HCT116 (cell line): Measurements from ENCODE around the gene MYCBP2. TPM values are rescaled to one million over a fixed set of nuclear protein-coding genes. Genes with fewer than 3 reads are reported as not detected.

Source experiments
- ATAC-seq: fragments of 200-7000 bp; cut with Tn5 transposase; 2 replicates; pipeline ENCODE4 v1.9.1; 2020; ENCODE audit warnings: mild to moderate bottlenecking, moderate library complexity
- BruUV-seq: library from RNA; stranded (reverse); fragments of 400-500 nt; replicated peaks from 2 replicates; lab custom pipeline; 2021; lab: Mats Ljungman, UMichigan
- CTCF ChIA-PET: fragments of 300-600 bp; sonication (Branson Sonifier 250); formaldehyde crosslinking; loops from one replicate; lab custom pipeline; 2021; ENCODE audit warnings: antibody characterized with exemption; lab: Charles Lee
- POLR2A ChIA-PET: fragments of 300-600, 350-600 bp; sonication (Branson Sonifier 250); formaldehyde crosslinking; loops from one replicate; lab custom pipeline; 2021; ENCODE audit warnings: antibody characterized with exemption; lab: Charles Lee
- RAD21 ChIA-PET, 2 experiments: fragments of 300-600 bp; sonication (Branson Sonifier 250); formaldehyde crosslinking; loops; one replicate each; lab custom pipeline; 2023; ENCODE audit warnings: low total read pairs in 2 of 2; ENCODE audit not compliant: uncharacterized antibody in 2 of 2, unreplicated experiment in 2 of 2, low non-redundant PET in 1 of 2; lab: Charles Lee
- DNase-seq: peaks from one replicate; pipeline ENCODE4 v3.0.0-alpha.2; 2010; ENCODE audit warnings: low read depth, low spot score
- H2AFZ ChIP-seq: fragments of 200-600 bp; shearing (Covaris generic), sonication (generic); 2 replicates; pipeline ENCODE4 v1.6.1; 2017; ENCODE audit warnings: low read depth, mixed run types, mixed read lengths, antibody characterized with exemption, low read length; ENCODE audit not compliant: poor library complexity, severe bottlenecking
- H3K27ac ChIP-seq: 2 replicates; pipeline ENCODE4 v1.5.1; 2012; ENCODE audit warnings: low read depth, low read length
- H3K27me3 ChIP-seq: fragments of 200-600 bp; sonication (generic); 2 replicates; pipeline ENCODE4 v1.6.1; 2016; ENCODE audit warnings: mixed run types, low read length, mixed read lengths; ENCODE audit not compliant: insufficient read depth
- H3K36me3 ChIP-seq, 2 experiments: fragments of 200-500 bp in 1 of 2; fragments of 200-600 bp in 1 of 2; sonication (Bioruptor generic) in 1 of 2; sonication (generic) in 1 of 2; 2 replicates each; pipeline versions ENCODE4 v1.5.1 to v1.6.1; 2014 to 2016; ENCODE audit warnings: low read length in 2 of 2, inconsistent platforms in 1 of 2, mixed read lengths in 1 of 2, mixed run types in 1 of 2; ENCODE audit not compliant: insufficient read depth in 2 of 2, control insufficient read depth in 1 of 2
- H3K4me1 ChIP-seq, 2 experiments: fragments of 200-600 bp in 1 of 2; sonication (generic) in 1 of 2; 2 replicates each; pipeline versions ENCODE4 v1.5.1 to v1.6.1; 2012 to 2017; ENCODE audit warnings: low read length in 2 of 2, inconsistent platforms in 1 of 2, mild to moderate bottlenecking in 1 of 2, mixed read lengths in 1 of 2, mixed run types in 1 of 2, moderate library complexity in 1 of 2; ENCODE audit not compliant: insufficient read depth in 2 of 2, control insufficient read depth in 1 of 2
- H3K4me2 ChIP-seq: fragments of 200-600 bp; sonication (generic); 2 replicates; pipeline ENCODE4 v1.6.1; 2017; ENCODE audit warnings: mixed run types, low read length, mixed read lengths
- H3K4me3 ChIP-seq, 2 experiments: fragments of 200-600 bp in 1 of 2; sonication (generic) in 1 of 2; replicated peaks in 1 of 2; 2 replicates each; pipeline ENCODE4 v1.5.1; 2011 to 2016; ENCODE audit warnings: low read length in 2 of 2, control low read depth in 1 of 2, low read depth in 1 of 2, mild to moderate bottlenecking in 1 of 2, mixed read lengths in 1 of 2, mixed run types in 1 of 2
- H3K79me2 ChIP-seq: fragments of 200-600 bp; sonication (generic); 2 replicates; pipeline ENCODE4 v1.6.1; 2017; ENCODE audit warnings: mild to moderate bottlenecking, mixed run types, low read length, moderate library complexity, mixed read lengths; ENCODE audit not compliant: insufficient read depth
- H3K9ac ChIP-seq: fragments of 200-600 bp; sonication (generic); 2 replicates; pipeline ENCODE4 v1.6.1; 2016; ENCODE audit warnings: low read length, mixed read lengths
- H3K9me2 ChIP-seq: fragments of 200-600 bp; sonication (generic), shearing (Covaris generic); 2 replicates; pipeline ENCODE4 v1.6.1; 2017; ENCODE audit warnings: mixed run types, mild to moderate bottlenecking, moderate library complexity; ENCODE audit not compliant: insufficient read depth
- H3K9me3 ChIP-seq, 2 experiments: fragments of 200-500 bp in 1 of 2; fragments of 200-600 bp in 1 of 2; sonication (Bioruptor generic) in 1 of 2; sonication (generic) in 1 of 2; 2 replicates each; pipeline ENCODE4 v1.6.1; 2014 to 2017; ENCODE audit warnings: low read length in 2 of 2, mixed read lengths in 2 of 2, inconsistent platforms in 1 of 2, low read depth in 1 of 2, mild to moderate bottlenecking in 1 of 2, mixed run types in 1 of 2, moderate library complexity in 1 of 2; ENCODE audit not compliant: control insufficient read depth in 1 of 2, insufficient read depth in 1 of 2
- H4K20me1 ChIP-seq: fragments of 200-600 bp; sonication (generic), shearing (Covaris generic); 2 replicates; pipeline ENCODE4 v1.6.1; 2017; ENCODE audit warnings: mixed run types, mild to moderate bottlenecking, moderate library complexity; ENCODE audit not compliant: insufficient read depth
- CEBPB ChIP-seq: IDR thresholded peaks from 2 replicates; pipeline ENCODE4 v1.6.1; 2012; ENCODE audit warnings: low read depth
- POLR2AphosphoS5 ChIP-seq: IDR thresholded peaks from 2 replicates; pipeline ENCODE4 v1.6.1; 2011; ENCODE audit warnings: mild to moderate bottlenecking, low read depth, low read length, moderate library complexity
- RAD21 ChIP-seq: IDR thresholded peaks from 2 replicates; pipeline ENCODE4 v1.6.1; 2012; ENCODE audit warnings: low read depth, mild to moderate bottlenecking
- TCF7L2 ChIP-seq: IDR thresholded peaks from 2 replicates; pipeline ENCODE4 v1.7.0; 2011; ENCODE audit warnings: borderline replicate concordance, inconsistent platforms; ENCODE audit not compliant: insufficient read depth, insufficient read length; ENCODE audit errors: extremely low read depth
- ZNF274 ChIP-seq: fragments of 200-500 bp; sonication (Bioruptor generic); IDR thresholded peaks from 2 replicates; pipeline ENCODE4 v1.6.1; 2014; ENCODE audit warnings: mild to moderate bottlenecking, low read depth, low read length, inconsistent platforms
- intact Hi-C: fragments of 100-400 bp; cut with micrococcal nuclease; formaldehyde crosslinking; loops from 2 replicates; pipeline ENCODE4 v1.10.0; 2022
- total RNA-seq: library from RNA; stranded (reverse); gene quantifications from one replicate; pipeline ENCODE4 v1.2.1, GENCODE V29; 2021; ENCODE audit not compliant: unreplicated experiment
- TF ChIP-seq, protein P1 (sequence below): IDR thresholded peaks from 2 replicates; pipeline ENCODE4 v1.6.1; 2012; ENCODE audit warnings: low read depth
- TF ChIP-seq, protein P2 (sequence below): IDR thresholded peaks from 2 replicates; pipeline ENCODE4 v1.6.1; 2012

Gene MYCBP2
- total RNA-seq, 1 experiment from 2014 or later = 48.5 TPM

DNA sequence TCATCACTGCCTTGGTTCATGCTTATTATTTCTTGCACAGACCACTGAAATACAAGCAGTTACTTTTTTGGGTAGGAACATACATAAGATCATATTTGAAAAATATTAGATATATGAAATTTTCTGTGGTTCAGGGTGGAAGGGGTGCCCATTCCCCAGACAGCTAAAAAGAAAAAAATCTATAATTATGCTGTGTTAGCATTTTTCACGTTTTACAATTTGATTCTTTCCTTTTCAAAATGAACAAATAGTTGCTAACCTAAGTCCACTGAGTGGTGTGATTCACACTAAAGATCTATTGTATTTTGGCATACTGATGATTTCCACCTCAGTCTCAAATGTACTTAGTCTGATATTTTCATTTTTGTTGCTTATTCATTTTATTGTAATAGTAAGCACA lies 233.2 kb downstream of the MYCBP2 start:
- Histone ChIP-seq H3K4me2 (no peak overlapping the region), H2AFZ (no peak overlapping the region), H3K4me1 (no peaks in the 10 kb centered on the region), H3K9ac (no peak overlapping the region), H4K20me1 (no peaks in the 10 kb centered on the region), H3K36me3 (peaks cover 9 to 13% of the 10 kb centered on the region in 2 experiments; a peak in 3 of 4 replicates), H3K27me3 (no peaks in the 10 kb centered on the region), H3K9me2 (no peaks in the 10 kb centered on the region), H3K9me3 (no peaks in the 10 kb centered on the region), H3K79me2 (no peaks in the 10 kb centered on the region), H3K4me3 (no peak overlapping the region), H3K27ac (no peak overlapping the region)
- intact Hi-C loops = no loop called here
- RAD21 ChIA-PET = no interaction called here
- CTCF ChIA-PET = no interaction called here
- no peak for DNase-seq
- POLR2A ChIA-PET = no interaction called here
- BruUV-seq = no TSS peak
- no peak for ATAC-seq
- TF ChIP-seq, protein P1, sequence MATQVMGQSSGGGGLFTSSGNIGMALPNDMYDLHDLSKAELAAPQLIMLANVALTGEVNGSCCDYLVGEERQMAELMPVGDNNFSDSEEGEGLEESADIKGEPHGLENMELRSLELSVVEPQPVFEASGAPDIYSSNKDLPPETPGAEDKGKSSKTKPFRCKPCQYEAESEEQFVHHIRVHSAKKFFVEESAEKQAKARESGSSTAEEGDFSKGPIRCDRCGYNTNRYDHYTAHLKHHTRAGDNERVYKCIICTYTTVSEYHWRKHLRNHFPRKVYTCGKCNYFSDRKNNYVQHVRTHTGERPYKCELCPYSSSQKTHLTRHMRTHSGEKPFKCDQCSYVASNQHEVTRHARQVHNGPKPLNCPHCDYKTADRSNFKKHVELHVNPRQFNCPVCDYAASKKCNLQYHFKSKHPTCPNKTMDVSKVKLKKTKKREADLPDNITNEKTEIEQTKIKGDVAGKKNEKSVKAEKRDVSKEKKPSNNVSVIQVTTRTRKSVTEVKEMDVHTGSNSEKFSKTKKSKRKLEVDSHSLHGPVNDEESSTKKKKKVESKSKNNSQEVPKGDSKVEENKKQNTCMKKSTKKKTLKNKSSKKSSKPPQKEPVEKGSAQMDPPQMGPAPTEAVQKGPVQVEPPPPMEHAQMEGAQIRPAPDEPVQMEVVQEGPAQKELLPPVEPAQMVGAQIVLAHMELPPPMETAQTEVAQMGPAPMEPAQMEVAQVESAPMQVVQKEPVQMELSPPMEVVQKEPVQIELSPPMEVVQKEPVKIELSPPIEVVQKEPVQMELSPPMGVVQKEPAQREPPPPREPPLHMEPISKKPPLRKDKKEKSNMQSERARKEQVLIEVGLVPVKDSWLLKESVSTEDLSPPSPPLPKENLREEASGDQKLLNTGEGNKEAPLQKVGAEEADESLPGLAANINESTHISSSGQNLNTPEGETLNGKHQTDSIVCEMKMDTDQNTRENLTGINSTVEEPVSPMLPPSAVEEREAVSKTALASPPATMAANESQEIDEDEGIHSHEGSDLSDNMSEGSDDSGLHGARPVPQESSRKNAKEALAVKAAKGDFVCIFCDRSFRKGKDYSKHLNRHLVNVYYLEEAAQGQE = no peak
- no peak for TF ChIP-seq POLR2AphosphoS5
- no peak for TF ChIP-seq ZNF274
- TF ChIP-seq, protein P2, sequence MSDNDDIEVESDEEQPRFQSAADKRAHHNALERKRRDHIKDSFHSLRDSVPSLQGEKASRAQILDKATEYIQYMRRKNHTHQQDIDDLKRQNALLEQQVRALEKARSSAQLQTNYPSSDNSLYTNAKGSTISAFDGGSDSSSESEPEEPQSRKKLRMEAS = no peak
- no peak for TF ChIP-seq RAD21
- TF ChIP-seq TCF7L2 = no peak
- TF ChIP-seq CEBPB = no peak
